HG03159 (cell line): Measurements from ENCODE around the gene GLRX5.

Experiments
- ATAC-seq: cut with Tn5 transposase; IDR thresholded peaks from one replicate; pipeline ENCODE4 v1.9.1; 2021; ENCODE audit warnings: mild to moderate bottlenecking, moderate library complexity; ENCODE audit not compliant: unreplicated experiment

The GLRX5 gene

DNA sequence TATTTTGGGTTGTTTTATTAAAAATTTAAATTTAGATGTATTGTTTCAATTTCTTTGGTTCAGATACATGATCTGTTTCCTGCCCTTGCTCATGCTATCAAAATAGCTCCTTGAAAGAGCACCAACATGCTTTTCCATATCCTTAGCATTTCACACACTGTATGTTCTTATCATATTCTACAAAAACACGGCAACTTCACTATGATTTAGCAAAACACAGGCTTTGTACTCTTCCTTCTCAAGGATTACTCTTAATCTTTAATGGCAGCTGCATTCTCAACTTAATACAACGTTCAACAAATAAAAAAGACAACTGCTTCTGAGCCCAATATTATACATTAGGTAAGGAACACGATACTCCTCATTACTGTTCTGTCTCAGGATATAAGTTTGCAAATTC is 2.9 kb upstream of the GLRX5 start:
- ATAC-seq: no peak

DNA sequence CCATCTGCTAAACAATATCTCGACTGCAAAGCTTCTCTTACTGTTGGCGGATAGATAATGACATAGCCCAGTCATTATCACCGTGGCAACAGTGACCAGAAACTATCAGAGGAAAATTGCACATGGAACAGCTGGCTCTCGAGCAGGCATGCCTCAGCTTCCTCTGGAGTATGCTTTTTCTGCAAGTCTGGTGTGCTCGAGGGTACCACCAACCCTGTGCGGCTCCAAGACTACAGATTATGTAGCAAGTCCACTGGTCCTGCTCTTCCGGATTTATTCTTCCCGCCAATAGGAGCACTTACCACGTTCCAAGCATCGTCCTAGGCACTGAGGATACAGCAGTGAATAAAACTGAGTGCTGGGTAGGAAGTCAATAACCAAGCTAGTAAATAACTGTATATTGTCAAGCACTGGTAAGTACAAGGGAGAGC is 1.4 kb upstream of the GLRX5 start:
- no peak for ATAC-seq

DNA sequence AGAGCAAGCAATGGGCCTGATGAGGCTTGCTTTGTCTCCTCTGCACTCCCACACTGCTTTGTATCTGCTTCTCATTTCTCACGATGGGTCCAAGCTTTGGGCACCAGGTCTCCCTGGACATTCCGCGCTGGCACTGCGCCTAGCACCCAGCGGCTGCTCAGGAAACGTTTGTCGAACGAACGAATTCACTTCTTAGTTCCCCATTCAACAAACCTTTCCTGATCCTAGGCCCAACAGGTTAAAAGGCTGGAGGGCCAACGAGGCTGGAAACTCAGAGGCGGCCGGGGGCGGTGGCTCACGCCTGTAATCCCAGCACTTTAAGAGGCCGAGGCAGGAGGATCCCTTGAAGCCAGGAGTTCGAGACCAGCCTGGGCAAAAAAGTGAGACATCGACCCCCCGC is 1.0 kb upstream of the GLRX5 start:
- no peak for ATAC-seq

DNA sequence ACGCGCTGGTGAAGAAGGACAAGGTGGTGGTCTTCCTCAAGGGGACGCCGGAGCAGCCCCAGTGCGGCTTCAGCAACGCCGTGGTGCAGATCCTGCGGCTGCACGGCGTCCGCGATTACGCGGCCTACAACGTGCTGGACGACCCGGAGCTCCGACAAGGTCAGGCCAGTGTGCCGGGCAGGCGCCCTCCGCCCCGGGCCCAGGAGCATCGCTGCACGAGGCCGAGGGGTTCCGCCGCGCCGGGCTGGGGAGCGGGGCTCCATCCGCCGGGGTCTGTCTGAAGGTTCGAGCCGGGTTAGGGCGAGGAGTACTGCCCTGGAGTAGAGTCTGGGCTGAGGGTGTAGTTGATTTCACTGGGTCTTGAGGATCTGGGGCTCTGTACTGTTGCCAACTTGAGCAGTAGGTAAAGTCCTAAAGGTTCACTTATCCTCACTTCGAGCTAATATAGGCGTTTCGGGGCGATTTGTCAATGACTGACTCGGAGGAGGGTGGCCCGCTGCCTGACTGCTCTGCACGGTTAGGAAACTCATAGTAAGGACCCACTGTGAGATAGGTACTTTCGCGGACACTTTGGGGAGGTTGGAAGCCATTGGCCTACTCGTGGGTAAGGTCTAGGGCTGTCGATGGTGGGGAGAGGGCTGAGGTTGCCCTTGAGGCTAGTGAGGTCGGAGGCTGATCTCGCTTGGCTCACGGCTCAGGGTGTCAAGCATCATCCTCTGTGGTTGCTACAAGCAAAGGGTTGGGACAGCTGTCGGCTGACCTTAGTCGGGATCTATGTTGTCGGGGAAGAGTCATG is 574 bp downstream of the GLRX5 start:
- ATAC-seq: no peak

DNA sequence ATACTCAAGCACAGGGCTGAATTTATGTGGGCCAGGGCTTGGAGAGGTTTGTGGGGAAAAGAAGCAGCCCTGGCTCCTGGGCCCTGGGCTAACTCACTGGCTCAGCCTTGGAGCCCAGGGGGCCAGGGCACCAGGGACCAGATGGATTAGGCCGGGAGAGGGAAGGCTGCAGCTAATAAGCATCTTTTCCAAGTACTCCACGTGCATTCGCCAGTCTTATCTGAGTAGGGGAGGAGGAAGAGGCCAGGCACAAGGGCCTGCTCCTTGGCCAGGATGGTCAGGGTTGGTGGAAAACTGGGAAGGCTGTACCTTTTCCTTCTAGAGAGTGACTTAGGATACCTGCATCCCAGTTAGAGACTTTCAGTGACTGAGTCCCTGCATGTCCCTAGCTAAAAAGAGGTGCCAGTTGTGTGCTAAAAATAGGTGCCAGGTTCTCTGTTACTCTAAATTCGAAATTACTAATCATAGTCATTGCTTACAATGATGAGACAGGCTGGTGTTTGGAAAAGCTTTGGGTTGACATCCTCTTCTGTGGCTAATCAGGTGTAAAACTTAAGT is 1.3 kb downstream of the GLRX5 start:
- no peak for ATAC-seq

DNA sequence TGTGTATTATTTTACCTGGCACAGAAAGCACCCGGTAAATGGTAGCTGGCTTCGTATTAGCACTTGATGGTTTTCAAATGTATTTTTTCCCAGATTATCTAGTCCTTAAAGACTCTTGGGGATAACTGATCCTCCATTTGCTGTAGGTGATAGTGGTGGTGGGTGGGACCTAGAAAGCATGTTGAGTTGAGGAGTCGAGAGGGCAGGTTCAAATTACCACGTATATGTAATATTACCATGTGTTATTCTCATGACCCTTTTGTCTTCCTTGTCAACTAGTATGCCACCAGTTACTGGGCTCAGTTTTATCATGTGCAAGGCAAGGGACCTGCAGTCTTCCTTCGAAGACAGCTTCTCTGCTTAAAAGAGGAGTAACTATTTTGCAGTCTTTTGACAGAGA is 1.8 kb downstream of the GLRX5 start:
- ATAC-seq: no peak

DNA sequence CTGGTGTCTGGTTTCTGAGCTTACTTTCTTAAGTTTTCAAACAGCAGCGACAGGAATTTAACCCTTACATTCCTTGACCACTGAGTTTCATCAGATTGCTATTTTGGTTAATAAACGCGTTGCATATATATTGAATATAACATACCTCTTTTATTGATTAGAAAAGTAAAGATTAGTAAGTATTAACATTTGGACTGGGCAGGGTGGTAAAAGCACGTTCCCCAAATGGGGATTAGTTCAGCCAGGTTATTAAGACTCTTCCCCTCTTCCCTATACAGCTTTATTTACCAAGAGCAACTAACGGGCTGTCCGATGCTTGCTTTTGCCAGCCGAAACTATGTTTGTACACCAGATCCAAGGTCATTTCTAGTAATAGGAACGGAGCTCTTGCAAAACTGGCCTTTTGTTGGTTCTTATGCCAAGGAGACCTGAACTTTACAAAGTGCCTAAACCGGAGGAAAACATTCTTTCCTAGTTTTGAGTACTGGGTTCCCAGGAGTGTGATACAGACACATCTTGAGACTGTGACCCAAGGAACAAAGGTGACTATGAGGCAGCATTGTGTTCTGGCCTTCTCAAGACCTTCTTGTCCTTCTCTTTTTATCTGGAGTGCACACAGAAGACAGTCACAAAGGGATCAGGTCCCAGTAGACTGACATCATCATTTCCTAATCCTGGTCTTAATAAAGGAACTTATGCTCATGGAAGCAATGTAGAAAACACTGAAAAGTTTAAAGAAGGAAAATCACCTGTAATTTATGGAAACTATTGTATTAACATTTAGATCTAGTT is 2.6 kb downstream of the GLRX5 start:
- ATAC-seq: no peak

DNA sequence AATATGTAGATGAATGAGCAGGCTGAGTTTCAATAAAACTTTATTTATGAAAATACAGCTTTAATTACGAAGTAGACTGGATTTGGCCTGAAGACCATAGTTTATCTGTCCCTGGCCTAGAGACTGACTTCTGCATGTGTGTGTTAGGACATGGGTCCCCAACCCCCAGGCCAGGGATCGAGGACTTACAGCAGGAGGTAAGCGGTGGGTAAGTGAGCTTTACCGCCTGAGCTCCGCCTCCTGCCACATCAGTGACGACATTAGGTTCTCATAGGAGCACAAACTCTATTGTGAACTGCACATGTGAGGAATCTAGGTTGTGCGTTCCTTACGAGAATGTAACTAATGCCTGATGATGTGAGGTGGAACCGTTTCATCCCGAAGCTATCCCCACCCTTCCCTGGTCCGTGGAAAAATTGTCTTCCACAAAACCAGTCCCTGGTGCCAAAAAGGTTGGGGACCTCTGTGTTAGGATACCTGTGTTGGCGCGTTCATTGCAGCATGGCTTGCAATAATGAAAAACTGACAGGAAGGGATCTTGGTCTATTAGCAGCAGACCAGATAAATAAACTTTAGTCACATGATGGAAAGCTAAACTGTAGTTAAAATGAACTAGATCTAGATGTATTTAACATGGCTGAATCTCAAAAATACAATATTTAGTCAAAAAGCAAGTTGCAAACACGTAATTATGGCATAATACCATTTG is 4.1 kb downstream of the GLRX5 start:
- no peak for ATAC-seq

DNA sequence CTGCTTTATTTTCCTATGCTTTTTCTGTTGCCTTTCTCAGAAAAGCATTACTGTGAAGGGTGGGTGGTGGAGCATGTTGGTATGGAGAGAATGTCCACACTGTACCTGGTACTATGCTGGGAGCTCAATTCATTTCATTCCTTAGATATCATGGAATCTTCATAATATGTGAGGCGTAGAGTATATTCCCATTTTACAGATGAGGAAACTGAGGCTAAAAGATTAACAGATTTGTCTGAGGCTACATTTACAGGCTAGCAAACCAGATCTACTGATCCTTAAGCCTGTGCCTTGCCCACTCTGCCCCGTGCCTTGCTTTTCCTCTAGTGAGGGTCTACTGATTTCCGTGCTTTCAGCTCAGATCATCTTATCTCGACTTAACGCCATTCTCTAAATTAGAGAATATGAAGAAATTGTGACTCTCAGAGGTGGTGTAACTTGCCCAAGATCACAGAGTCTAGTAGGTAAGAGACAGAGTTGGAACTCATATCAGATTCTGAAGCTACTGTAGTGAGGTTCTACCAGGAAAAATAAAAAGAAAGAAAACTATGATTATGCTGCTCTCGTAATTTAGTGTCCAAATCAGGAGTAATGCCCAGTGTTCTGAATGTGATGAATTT is 5.5 kb downstream of the GLRX5 start:
- ATAC-seq: no peak

DNA sequence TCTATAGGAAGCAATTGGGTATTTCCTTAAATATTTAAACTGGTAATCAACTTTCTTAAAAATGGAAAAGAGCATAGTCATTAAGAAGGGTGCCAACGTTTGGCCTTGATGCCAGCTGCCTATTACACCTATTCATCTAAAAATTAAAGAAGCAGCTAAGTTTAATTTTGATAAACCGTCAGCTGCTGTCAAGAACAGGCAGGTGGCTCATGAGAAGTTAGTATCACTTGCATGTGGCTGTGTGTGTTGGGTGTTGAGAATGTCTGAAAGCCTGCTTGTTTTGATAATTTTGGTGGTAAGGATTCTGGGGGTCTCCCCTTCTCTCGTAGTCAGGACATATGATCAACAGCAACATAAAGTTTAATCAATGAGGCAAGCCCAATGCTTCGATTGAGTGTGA is 6.5 kb downstream of the GLRX5 start:
- ATAC-seq: no peak

DNA sequence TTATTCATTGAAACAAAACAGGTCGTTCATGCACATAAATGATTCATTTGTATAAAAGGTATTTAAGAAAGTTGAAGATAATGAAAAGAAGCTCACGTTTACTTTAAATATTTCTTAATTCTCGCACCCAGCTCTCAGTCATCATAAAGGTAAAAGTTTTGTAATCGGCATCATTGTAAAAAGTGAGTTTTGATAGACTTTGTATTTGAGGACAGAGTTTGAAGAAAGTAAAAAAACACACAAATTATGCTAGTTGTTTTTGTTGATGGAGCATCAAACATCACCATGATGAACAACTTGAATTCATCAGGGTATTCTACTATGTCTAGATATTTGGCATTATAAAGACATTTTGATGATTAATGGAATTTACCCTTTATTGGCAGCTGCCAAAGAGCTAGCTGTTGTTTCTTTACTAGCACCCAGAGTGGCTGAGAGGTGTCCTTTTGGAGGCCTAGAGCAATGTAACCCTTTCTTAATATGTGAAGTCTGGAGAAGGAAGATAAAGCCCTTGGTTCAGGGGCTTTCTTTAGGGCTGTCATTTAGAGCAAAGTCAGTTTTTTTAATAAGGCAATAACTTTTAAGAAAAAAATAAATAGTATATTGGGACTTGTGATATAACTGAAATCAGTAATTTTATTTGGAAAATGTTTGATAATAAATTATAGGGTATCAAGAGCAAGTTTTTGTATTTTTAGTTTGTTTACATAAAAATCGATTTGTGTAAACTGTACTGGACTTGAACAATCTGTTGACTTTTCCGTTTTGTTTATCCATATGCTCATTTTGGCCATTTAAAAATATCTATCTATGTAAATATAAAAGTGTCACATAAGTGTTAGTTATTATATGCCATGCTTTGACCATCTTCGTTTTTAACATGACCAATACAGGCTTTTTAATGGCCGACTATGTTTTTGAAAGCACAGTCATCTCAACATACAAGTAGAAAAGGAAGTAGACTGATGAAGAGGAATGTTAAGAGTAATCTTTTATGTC is 7.4 kb downstream of the GLRX5 start:
- no peak for ATAC-seq

DNA sequence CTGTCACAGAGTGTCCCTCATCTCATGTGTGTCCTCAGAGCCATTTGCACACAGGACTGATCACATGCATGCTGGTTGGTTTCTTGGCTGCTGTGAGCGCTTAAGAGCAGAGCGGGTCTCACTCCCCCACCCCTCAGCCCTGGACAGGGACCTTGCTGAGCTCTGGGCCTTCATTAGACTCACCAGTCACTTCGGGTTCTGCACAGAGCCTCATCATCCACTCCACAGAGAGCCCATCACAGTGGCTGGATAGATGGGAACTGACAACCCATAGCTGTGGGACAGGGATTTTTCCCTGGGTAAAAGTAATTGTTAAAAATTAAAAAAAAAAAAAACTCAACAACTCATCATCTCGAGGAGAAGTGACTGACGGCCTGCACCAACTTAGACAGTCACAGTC is 8.2 kb downstream of the GLRX5 start:
- ATAC-seq: no peak

DNA sequence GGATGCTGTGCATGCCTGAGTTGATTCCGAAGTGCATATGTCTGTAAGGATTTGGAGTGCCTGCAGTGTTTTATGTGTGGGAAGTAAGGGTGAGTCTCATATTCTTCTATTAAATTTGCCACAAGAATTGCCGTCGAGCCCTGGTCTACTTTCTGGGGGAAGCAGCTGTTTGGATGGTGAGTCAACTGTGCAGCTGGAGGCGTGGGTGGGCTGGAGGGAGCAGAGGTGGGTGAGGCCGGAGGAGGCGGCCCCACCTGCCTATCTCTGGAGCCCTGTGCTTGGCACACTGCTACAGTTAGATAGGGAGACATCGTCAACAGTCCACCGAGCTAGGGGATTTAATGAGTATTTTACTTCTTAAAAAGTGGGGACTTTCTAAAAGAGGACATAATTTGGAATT is 9.7 kb downstream of the GLRX5 start:
- no peak for ATAC-seq

DNA sequence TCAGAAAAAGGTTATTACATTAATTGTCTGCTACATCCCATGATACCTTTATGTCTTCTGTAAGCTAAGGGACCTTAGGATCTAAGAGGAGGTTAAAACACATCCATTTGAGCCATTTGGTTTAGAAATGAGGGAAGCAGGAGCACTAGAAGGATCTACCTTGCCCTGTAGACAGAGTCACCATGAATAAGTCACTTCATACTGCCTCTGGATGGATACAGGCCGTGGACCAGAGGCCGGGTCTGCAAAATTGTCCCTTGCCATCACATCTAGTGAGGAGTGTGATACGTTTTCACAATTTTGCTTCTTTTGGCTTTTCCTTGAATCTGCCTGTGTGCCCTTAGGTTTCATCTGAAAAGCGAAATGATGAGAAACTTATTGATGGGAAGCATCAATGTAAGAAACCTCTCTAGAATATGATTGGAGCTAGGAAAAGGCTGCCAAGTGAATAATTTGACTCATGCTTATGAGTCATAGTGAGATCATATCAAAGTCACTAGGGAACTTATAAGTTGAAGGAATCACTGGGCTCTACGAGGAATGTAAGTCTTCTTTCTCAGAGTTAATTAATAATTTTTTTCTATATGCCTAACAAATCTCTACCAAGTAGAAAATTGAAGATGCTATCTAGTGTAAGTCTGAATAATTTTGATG is 10.8 kb downstream of the GLRX5 start:
- ATAC-seq: no peak

DNA sequence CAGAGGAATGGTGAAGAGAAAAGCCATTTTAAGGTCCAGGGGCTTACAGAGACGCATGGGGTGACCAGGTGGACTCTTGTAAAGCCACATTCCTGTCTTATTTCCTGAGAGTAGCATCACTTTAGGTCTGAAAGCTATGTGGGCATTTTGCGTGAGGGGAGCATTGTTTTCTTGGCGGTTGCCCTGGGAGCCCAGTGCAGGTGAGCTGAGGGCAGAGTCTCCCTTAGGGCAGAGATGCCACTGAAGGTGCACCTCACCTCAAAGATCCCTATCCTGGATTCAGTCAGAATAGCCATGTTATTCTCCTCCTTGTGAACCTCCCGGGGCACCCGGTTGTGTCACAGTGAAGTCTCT is 12.4 kb downstream of the GLRX5 start:
- no peak for ATAC-seq

DNA sequence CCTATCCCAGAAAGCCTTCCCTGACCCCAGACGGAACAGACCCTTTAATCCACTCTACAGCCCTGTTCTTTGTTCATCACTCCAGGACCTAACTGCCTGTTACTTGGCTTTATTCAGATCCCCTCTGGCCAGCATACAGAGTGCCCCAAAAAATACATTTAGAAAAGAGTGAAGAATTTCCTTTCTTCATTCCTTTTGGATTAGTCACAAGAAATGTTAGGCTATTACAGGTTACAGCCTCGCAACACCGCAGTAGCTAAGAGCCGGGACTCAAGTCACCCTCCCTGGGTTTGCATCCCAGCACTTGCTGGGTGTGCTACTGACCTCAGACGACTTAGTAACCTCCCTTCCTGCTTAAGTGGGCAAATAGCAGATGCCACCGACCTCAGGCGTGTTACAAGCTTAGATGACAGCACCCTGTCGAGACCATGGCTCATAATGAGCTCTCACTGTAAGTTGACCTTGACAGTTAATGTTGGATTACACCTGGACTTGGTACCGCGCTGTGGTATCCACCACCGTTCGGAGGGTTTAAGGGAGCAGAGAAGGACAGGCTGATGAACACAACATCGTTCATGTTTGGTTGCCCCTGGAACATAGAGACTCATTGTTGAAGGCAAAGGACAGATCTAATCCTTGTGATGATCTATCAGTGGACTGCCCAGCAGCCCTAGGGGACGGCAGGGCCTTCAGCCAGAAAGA is 12.9 kb downstream of the GLRX5 start:
- no peak for ATAC-seq

DNA sequence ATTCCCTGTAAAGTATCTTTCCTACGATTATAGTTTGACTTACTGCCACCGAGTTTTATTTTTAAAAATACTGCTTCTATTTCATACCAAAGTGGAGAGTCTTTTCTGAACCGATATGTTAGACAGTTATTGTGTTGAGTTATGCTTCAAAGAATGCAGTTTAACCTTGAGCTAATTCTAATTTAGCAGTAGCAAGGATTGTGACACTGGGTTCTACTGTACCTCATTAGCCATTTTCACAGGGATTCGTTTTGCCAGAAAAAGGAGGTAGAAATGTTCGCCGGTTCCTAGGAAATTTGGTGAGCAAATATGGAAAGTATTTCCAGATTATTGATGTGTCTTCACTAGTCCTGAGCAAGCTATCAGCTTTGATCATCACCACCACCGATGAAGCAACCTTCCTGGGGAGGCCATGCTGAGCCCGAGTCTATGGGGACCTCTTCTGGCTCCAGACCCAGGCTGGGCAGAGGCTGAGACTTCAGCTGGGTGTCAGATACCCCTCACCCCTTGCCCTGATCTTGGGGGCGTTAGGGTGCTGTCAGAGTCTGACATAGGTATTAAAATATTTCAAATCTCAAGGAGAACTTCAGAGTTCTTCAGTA is 13.6 kb downstream of the GLRX5 start:
- no peak for ATAC-seq
